ENCODE data around the gene FAM199X. TPM values are rescaled to one million over a fixed set of nuclear protein-coding genes. Genes with fewer than 3 reads are reported as not detected.
A peak's percentile ranks its signal among the peaks of the same experiment; 100 is the strongest.

The FAM199X gene
- total and polyA plus RNA-seq, 5 donors from 2014 or later = 7.8 to 16.1 (median 9.0) TPM

- H3K27ac Mint-ChIP-seq = peak overlapping the region in 1 of 3 donors; percentile 49
- ATAC-seq (ENCODE audit: low read depth in 2 of 2) (no peak), DNase-seq (no peak)
- H3K9me3 Mint-ChIP-seq = no peaks in the 10 kb centered on the region
- H3K4me3 Mint-ChIP-seq = peak overlapping the region; percentile 77 to 98 (median 90)
- no peaks in the 10 kb centered on the region for H3K9me3 ChIP-seq (ENCODE audit: control insufficient read depth in 2 of 2, low read length in 2 of 2)
- peaks cover 10 to 39% (median 27%) of the 10 kb centered on the region in 4 donors for H3K4me1 Mint-ChIP-seq
- H3K27me3 Mint-ChIP-seq = no peaks in the 10 kb centered on the region
- H3K4me1 ChIP-seq (ENCODE audit: control insufficient read depth, insufficient read depth, low read length, poor library complexity, severe bottlenecking) = peaks cover 14% of the 10 kb centered on the region
- H3K36me3 Mint-ChIP-seq = peaks cover 3% of the 10 kb centered on the region
- peak overlapping the region; percentile 23 for H3K27ac ChIP-seq (ENCODE audit: insufficient read depth, low read length, poor library complexity, severe bottlenecking)
- H3K27me3 ChIP-seq (ENCODE audit: control insufficient read depth, insufficient read depth, low read length) = no peaks in the 10 kb centered on the region
- H3K4me3 ChIP-seq (ENCODE audit: low read depth, low read length) = peak overlapping the region; percentile 76
- peaks cover 2% of the 10 kb centered on the region for H3K36me3 ChIP-seq (ENCODE audit: control insufficient read depth, insufficient read depth, low read length)
Measured at GRCh38 chrX:104168127-104168526, 1.9 kb downstream of the FAM199X start.

GRCh38 chrX:104172121-104172520 is 5.9 kb downstream of the FAM199X start:
- no peaks in the 10 kb centered on the region for H3K27me3 Mint-ChIP-seq
- Histone ChIP-seq H3K4me3 (ENCODE audit: low read depth, low read length) (no peak overlapping the region), H3K27ac (ENCODE audit: insufficient read depth, low read length, poor library complexity, severe bottlenecking) (no peak overlapping the region), H3K9me3 (ENCODE audit: control insufficient read depth in 2 of 2, low read length in 2 of 2) (no peaks in the 10 kb centered on the region), H3K27me3 (ENCODE audit: control insufficient read depth, insufficient read depth, low read length) (no peaks in the 10 kb centered on the region), H3K4me1 (ENCODE audit: control insufficient read depth, insufficient read depth, low read length, poor library complexity, severe bottlenecking) (peaks cover 12% of the 10 kb centered on the region), H3K36me3 (ENCODE audit: control insufficient read depth, insufficient read depth, low read length) (peaks cover 8% of the 10 kb centered on the region)
- peaks cover 3% of the 10 kb centered on the region for H3K36me3 Mint-ChIP-seq
- no peak overlapping the region for H3K4me3 Mint-ChIP-seq
- ATAC-seq (ENCODE audit: low read depth in 2 of 2) = no peak
- DNase-seq = no peak
- H3K4me1 Mint-ChIP-seq = peaks cover 14 to 37% (median 27%) of the 10 kb centered on the region in 4 donors
- no peak overlapping the region for H3K27ac Mint-ChIP-seq
- no peaks in the 10 kb centered on the region for H3K9me3 Mint-ChIP-seq

GRCh38 chrX:104172788-104173187 is 6.5 kb downstream of the FAM199X start:
- H3K9me3 Mint-ChIP-seq = no peaks in the 10 kb centered on the region
- Histone ChIP-seq H3K36me3 (ENCODE audit: control insufficient read depth, insufficient read depth, low read length) (peaks cover 12% of the 10 kb centered on the region), H3K27ac (ENCODE audit: insufficient read depth, low read length, poor library complexity, severe bottlenecking) (no peak overlapping the region), H3K9me3 (ENCODE audit: control insufficient read depth in 2 of 2, low read length in 2 of 2) (no peaks in the 10 kb centered on the region), H3K4me1 (ENCODE audit: control insufficient read depth, insufficient read depth, low read length, poor library complexity, severe bottlenecking) (peaks cover 5% of the 10 kb centered on the region), H3K27me3 (ENCODE audit: control insufficient read depth, insufficient read depth, low read length) (no peaks in the 10 kb centered on the region), H3K4me3 (ENCODE audit: low read depth, low read length) (no peak overlapping the region)
- H3K36me3 Mint-ChIP-seq = peaks cover 7% of the 10 kb centered on the region
- no peak overlapping the region for H3K27ac Mint-ChIP-seq
- no peak overlapping the region for H3K4me3 Mint-ChIP-seq
- DNase-seq (no peak), ATAC-seq (ENCODE audit: low read depth in 2 of 2) (no peak)
- H3K4me1 Mint-ChIP-seq = peaks cover 9 to 35% (median 24%) of the 10 kb centered on the region in 4 donors
- H3K27me3 Mint-ChIP-seq = no peaks in the 10 kb centered on the region

GRCh38 chrX:104173841-104174240 is 7.6 kb downstream of the FAM199X start:
- no peaks in the 10 kb centered on the region for H3K9me3 Mint-ChIP-seq
- H3K27me3 ChIP-seq (ENCODE audit: control insufficient read depth, insufficient read depth, low read length) = no peaks in the 10 kb centered on the region
- H3K27me3 Mint-ChIP-seq = no peaks in the 10 kb centered on the region
- no peaks in the 10 kb centered on the region for H3K9me3 ChIP-seq (ENCODE audit: control insufficient read depth in 2 of 2, low read length in 2 of 2)
- H3K36me3 Mint-ChIP-seq = peaks cover 11% of the 10 kb centered on the region
- peaks cover 17% of the 10 kb centered on the region for H3K36me3 ChIP-seq (ENCODE audit: control insufficient read depth, insufficient read depth, low read length)
- ATAC-seq (ENCODE audit: low read depth in 2 of 2) = no peak
- no peak overlapping the region for H3K27ac ChIP-seq (ENCODE audit: insufficient read depth, low read length, poor library complexity, severe bottlenecking)
- H3K4me1 ChIP-seq (ENCODE audit: control insufficient read depth, insufficient read depth, low read length, poor library complexity, severe bottlenecking) = no peaks in the 10 kb centered on the region
- peaks cover 4 to 28% (median 20%) of the 10 kb centered on the region in 4 donors for H3K4me1 Mint-ChIP-seq
- no peak overlapping the region for H3K4me3 ChIP-seq (ENCODE audit: low read depth, low read length)
- no peak overlapping the region for H3K4me3 Mint-ChIP-seq
- DNase-seq = no peak
- no peak overlapping the region for H3K27ac Mint-ChIP-seq

GRCh38 chrX:104183685-104184084 is 17.4 kb downstream of the FAM199X start:
- H3K27ac ChIP-seq (ENCODE audit: insufficient read depth, low read length, poor library complexity, severe bottlenecking) = no peak overlapping the region

DNA sequence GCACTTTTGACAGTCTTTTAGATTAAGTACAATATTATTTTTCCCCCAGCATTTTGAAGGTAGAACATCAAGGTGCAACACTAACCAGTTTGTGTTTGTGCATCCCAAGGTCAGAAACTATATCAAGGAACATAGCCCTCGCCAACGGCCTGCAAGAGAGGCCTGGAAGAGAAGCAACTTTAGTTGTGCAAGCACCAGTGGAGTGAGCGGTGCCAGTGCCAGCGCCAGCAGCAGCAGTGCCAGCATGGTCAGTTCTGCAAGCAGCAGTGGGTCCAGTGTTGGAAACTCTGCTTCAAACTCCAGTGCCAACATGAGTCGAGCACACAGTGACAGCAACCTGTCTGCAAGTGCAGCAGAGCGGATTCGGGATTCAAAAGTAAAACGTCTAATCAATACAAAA is 21.7 kb downstream of the FAM199X start:
- ATAC-seq (ENCODE audit: low read depth in 2 of 2) (no peak), DNase-seq (no peak)
- Histone ChIP-seq H3K4me1 (ENCODE audit: control insufficient read depth, insufficient read depth, low read length, poor library complexity, severe bottlenecking) (no peaks in the 10 kb centered on the region), H3K36me3 (ENCODE audit: control insufficient read depth, insufficient read depth, low read length) (peaks cover 51% of the 10 kb centered on the region), H3K4me3 (ENCODE audit: low read depth, low read length) (no peak overlapping the region), H3K27ac (ENCODE audit: insufficient read depth, low read length, poor library complexity, severe bottlenecking) (no peak overlapping the region), H3K27me3 (ENCODE audit: control insufficient read depth, insufficient read depth, low read length) (no peaks in the 10 kb centered on the region), H3K9me3 (ENCODE audit: control insufficient read depth in 2 of 2, low read length in 2 of 2) (no peaks in the 10 kb centered on the region)
- H3K4me3 Mint-ChIP-seq = no peak overlapping the region
- H3K9me3 Mint-ChIP-seq = no peaks in the 10 kb centered on the region
- H3K4me1 Mint-ChIP-seq = peaks cover 0 to 8% (median 5%) of the 10 kb centered on the region in 4 donors
- H3K27me3 Mint-ChIP-seq = no peaks in the 10 kb centered on the region
- H3K27ac Mint-ChIP-seq = no peak overlapping the region
- peaks cover 8% of the 10 kb centered on the region for H3K36me3 Mint-ChIP-seq

More at GRCh38 chrX:104183685-104184084, 17.4 kb downstream of the FAM199X start:
- Histone ChIP-seq H3K36me3 (ENCODE audit: control insufficient read depth, insufficient read depth, low read length) (peaks cover 26% of the 10 kb centered on the region), H3K9me3 (ENCODE audit: control insufficient read depth in 2 of 2, low read length in 2 of 2) (no peaks in the 10 kb centered on the region), H3K4me3 (ENCODE audit: low read depth, low read length) (no peak overlapping the region), H3K27me3 (ENCODE audit: control insufficient read depth, insufficient read depth, low read length) (no peaks in the 10 kb centered on the region), H3K4me1 (ENCODE audit: control insufficient read depth, insufficient read depth, low read length, poor library complexity, severe bottlenecking) (no peaks in the 10 kb centered on the region)
- no peak for ATAC-seq (ENCODE audit: low read depth in 2 of 2)
- Mint-ChIP-seq H3K4me1 (peaks cover 5 to 28% (median 18%) of the 10 kb centered on the region in 4 donors), H3K9me3 (no peaks in the 10 kb centered on the region), H3K4me3 (no peak overlapping the region), H3K27ac (peak overlapping the region in 1 of 3 donors; percentile 36), H3K27me3 (no peaks in the 10 kb centered on the region), H3K36me3 (peaks cover 13% of the 10 kb centered on the region)
- no peak for DNase-seq

- peaks cover 8% of the 10 kb centered on the region for H3K36me3 Mint-ChIP-seq
- H3K27ac Mint-ChIP-seq = peak overlapping the region in 2 of 3 donors; percentile 14 to 59
- no peaks in the 10 kb centered on the region for H3K4me1 Mint-ChIP-seq
- no peak overlapping the region for H3K4me3 ChIP-seq (ENCODE audit: low read depth, low read length)
- peaks cover 50% of the 10 kb centered on the region for H3K36me3 ChIP-seq (ENCODE audit: control insufficient read depth, insufficient read depth, low read length)
- H3K27me3 Mint-ChIP-seq = no peaks in the 10 kb centered on the region
- DNase-seq = no peak
- no peak overlapping the region for H3K27ac ChIP-seq (ENCODE audit: insufficient read depth, low read length, poor library complexity, severe bottlenecking)
- H3K9me3 Mint-ChIP-seq = no peaks in the 10 kb centered on the region
- no peaks in the 10 kb centered on the region for H3K27me3 ChIP-seq (ENCODE audit: control insufficient read depth, insufficient read depth, low read length)
- H3K4me3 Mint-ChIP-seq = no peak overlapping the region
- ATAC-seq (ENCODE audit: low read depth in 2 of 2) = no peak
- no peaks in the 10 kb centered on the region for H3K4me1 ChIP-seq (ENCODE audit: control insufficient read depth, insufficient read depth, low read length, poor library complexity, severe bottlenecking)
- no peaks in the 10 kb centered on the region for H3K9me3 ChIP-seq (ENCODE audit: control insufficient read depth in 2 of 2, low read length in 2 of 2)
Measured at GRCh38 chrX:104189837-104190236, 23.6 kb downstream of the FAM199X start.

DNA sequence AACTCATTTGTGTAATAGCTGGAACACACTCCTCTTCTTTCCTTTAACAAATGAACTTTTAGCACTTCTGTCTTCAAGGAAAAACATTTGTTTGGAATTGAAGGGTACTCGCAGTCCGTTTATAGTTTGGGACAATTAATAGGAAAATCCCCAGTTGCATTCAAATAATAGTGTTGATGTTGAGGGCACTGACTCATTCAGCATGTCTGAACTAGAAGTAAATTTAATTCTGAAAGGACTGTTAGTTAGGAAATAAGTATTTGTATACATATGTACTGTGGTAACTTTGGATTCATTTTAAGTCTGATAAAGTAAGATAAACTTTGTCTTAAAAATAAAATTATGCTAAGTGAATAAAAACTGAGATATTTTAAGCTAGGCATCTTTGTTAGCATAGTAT is 27.2 kb downstream of the FAM199X start:
- Mint-ChIP-seq H3K4me1 (no peaks in the 10 kb centered on the region), H3K27ac (no peak overlapping the region), H3K36me3 (peaks cover 3% of the 10 kb centered on the region), H3K9me3 (no peaks in the 10 kb centered on the region), H3K27me3 (no peaks in the 10 kb centered on the region), H3K4me3 (no peak overlapping the region)
- no peaks in the 10 kb centered on the region for H3K4me1 ChIP-seq (ENCODE audit: control insufficient read depth, insufficient read depth, low read length, poor library complexity, severe bottlenecking)
- no peaks in the 10 kb centered on the region for H3K27me3 ChIP-seq (ENCODE audit: control insufficient read depth, insufficient read depth, low read length)
- H3K27ac ChIP-seq (ENCODE audit: insufficient read depth, low read length, poor library complexity, severe bottlenecking) = no peak overlapping the region
- DNase-seq (no peak), ATAC-seq (ENCODE audit: low read depth in 2 of 2) (no peak)
- no peak overlapping the region for H3K4me3 ChIP-seq (ENCODE audit: low read depth, low read length)
- H3K36me3 ChIP-seq (ENCODE audit: control insufficient read depth, insufficient read depth, low read length) = peaks cover 33% of the 10 kb centered on the region
- no peaks in the 10 kb centered on the region for H3K9me3 ChIP-seq (ENCODE audit: control insufficient read depth in 2 of 2, low read length in 2 of 2)
